Activated CD4-positive, CD25-positive, alpha-beta regulatory T cell treated with anti-CD3 and anti-CD28 coated beads, Interleukin-2, amount 50 U/mL, for 24 hours (primary cell): ENCODE results near the gene APBB2.

Experiments
- ATAC-seq, 2 donors: fragments of 150-1000 bp; cut with Tn5 transposase; one replicate each; pipeline ENCODE4 v1.10.0; 2021; ENCODE audit warnings: mild to moderate bottlenecking in 1 of 2, moderate library complexity in 1 of 2

Gene APBB2

DNA sequence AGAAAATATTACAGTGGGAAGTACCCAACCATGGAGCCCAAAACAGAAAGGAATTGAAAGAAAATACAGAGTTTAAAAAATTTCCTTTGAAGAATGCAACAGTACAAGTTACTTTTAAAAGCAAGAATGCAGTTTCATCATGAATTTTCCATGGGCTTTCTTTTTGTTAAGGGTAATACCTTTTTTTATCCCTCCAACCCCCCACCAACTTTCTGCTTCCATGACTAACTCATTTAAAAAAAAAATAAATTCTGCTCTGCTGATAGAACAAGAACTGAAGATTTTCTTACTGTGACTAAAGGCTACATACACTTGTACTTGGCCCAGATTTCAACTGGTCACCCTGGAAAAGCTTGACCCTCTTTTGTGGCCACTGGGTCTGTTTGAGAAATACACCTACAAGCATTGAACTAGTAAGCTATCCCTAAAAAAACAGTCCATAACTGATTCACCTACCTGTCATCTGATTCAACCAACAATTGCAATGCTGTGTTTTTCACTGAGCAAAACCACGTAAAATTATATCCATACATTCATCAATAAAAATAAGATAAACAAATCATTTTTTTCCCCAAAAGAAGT is 250.4 kb downstream of the APBB2 start:
- no peak for ATAC-seq

DNA sequence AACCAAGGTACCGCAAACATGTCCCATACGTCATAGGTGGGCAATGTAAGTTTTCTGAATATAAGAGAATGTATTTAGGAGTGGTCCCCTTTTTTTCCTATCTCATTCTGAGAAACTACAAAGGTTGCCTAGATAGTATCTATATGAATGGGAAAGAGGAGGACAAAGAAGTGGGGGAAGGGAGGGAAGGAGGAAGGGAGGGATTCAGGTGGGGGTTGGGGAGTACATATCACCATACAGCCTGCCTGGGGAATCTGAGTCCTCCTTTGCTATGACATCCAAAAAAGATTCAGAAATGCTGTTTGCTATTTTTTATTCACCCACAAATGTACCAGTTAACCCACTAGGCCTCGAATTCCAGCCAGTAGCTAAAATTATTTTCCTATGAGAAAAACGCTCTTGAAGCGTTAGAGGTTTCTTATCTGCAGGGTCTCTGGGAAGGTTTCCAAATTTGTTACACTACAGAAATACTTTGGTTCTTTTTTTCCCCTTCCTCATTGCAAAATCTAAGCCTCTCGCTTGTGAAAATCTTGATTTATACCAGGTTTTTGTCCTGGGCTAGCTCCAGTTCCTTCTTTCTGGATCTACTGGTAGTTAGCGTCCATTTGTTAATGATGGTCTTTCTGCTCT is 251.7 kb downstream of the APBB2 start:
- ATAC-seq: no peak

DNA sequence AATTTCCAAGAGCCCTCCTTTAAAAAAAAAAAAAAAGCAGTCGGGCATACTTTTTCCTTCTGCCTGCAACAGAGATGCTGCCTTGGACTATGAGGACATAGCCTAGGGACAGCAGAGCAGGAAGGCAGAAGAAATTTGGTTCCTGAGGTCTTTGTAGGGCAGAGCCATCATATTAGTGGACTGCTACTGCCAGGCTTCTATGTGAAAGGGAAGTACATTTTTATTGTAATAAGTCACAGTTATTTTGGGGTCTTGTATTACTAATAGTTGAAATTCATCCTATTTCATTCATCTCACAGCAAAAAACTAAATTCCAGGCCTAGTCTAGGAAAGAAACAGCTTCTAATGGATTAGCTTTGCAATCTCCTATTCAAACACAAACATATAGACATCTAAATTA is 253.4 kb downstream of the APBB2 start:
- ATAC-seq: no peak

DNA sequence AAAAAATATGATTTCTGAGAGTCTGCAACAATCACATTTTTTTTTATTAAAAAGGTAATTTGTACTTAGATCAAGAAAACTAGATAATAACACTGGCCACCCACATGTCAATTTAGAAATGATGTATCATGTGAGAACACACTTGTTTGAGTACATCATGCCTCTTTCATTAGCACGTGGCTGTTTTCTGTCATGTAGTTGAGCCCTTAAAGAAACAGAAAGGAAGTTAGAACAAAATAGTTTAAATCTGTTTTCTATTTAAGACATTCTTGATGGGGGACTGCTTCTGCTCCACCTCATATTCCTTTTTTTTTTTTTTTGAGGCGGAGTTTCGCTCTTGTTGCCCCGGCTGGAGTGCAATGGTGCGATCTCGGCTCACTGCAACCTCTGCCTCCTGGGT is 257.1 kb downstream of the APBB2 start:
- no peak for ATAC-seq

DNA sequence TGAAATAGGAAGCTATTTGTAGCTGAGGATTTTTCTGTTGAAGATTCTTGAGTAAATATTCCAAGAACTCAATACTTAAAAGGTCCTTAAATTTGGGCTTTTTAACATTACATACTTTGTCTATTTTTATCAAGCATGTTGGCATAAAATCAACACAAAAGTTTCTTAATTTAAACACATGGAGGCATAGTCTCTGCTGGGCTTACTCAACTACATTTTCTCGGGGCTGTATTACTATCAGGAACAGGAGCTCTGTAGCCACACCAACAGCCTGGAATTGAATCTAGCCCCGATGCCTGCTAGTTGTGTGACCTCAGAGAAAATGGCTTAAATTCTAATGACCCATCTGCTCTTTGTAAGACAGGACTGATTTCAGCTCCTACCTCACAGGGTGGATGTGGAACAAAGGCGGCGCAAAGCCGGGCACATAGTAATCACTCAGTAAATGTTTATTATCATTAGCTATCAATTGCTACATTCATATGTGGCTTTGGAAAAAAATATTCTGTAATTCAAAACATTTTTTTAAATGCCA is 257.6 kb downstream of the APBB2 start:
- ATAC-seq: no peak

DNA sequence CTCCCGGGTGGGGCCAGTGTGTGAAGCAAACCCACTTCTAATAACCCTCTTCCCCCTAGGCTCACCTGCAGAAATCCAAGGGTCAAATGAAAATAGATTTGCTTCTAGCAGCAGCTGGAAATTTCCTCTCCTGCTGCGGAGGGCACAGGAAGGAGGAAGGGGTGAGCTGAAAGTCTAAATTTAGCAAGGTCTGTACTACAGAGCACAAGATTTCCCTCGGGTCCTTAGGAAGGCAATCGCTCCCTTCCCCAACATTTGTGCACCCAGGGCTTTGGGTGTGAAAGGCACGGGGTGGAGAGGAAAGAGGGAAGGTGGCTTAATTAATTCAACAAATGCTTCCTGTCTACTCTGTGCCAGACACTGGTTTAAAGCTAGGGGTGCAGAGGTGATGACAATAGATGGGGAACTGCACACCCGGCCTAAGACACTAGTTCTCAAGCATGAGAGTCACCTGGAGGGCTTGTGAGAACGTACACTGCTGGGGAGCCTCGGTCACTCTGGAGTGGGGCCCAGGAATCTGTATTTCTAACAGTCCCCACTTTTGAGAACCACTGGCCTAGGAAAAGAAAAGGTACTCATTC is 260.2 kb downstream of the APBB2 start:
- no peak for ATAC-seq

DNA sequence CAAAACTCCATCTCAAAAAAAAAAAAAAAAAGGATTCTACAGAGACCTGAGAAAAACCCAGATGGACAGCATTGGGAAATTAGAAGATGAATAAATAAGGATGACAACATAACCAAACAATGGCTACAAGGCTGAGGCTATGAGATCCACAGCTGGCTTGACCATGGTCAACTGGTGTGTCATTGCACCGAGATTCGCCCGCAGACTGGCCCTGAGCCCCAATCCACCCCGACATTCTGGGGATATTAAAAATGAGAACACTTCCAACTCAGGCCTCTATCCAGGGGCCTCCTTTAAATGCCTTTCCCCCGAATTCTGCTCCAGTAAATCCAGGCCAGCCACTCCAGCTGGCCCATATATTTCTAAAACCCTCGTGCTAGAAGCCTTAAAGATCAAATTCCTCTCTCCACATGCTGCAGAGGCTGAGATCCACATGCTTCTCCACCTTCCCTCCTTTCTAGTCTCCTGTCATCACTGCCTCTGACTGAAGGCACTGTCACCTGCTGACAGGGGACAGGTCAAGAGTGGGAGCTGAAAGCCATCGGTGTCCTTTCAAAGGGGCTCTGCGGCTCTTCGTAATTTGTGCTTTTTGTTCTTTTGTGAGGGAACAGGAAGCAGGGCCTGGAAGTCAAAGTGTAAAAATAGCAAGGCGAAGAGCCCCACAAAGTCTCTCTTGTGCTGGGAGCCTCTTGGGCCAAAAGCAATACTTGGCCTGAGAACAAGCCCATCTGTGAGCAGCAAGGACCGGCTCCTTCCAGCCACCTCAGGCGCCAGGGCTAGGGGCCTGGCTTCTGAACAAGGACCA is 260.9 kb downstream of the APBB2 start:
- no peak for ATAC-seq

DNA sequence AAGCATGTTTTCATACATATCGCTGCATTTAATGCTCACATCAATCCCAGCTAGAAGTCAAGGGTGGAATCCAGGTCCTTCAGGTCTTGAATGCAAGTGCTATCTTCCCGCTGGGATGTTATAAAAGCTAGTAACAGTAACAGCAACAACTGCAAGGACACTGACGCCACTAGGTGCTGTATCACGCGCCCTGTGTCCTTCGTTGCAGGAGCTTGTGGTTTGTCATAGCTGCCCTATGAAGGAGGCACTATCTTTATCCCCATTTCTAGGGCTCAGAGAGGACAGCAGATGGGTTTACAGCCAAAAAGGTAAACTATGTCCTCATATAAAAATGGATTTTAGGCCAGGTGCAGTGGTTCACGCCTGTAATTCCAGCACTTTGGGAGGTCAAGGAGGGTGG is 261.7 kb downstream of the APBB2 start:
- no peak for ATAC-seq

DNA sequence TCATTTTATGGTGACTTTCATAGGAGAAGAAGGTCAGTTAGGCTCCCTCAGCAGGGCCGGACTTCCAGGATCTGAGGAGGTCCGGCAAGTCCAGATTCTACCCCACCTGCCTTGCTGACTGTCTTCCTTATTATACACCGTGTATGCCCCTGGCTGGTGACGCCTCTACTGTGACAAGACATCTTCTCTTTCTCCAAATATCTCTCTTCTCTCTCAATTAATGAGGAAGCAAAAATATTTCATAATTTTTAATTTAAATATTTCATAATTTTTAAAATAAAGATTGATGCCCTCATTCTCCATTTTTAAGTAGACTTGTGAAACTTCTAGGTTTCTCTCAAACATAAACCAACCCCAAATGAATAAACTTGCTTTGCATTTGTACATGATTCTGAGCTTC is 262.1 kb downstream of the APBB2 start:
- no peak for ATAC-seq

DNA sequence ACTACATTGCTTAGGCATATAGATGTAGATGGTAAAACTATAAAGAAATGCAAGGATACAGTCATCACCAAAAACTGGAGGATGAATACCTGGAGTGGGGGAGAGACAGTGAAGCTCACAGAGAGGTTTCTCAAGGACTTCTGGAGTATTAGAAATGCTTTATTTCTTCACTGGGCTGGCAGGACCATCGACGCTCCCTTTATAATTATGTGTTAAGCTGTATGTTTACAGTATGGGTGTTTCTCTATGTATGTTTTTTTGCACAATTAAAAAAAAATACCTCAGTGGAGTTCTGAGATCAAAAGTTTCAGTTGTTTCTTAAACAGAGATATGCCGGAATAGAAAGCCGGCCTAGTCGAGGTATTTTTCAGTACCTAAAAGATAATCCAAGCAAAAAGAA is 263.3 kb downstream of the APBB2 start:
- no peak for ATAC-seq

DNA sequence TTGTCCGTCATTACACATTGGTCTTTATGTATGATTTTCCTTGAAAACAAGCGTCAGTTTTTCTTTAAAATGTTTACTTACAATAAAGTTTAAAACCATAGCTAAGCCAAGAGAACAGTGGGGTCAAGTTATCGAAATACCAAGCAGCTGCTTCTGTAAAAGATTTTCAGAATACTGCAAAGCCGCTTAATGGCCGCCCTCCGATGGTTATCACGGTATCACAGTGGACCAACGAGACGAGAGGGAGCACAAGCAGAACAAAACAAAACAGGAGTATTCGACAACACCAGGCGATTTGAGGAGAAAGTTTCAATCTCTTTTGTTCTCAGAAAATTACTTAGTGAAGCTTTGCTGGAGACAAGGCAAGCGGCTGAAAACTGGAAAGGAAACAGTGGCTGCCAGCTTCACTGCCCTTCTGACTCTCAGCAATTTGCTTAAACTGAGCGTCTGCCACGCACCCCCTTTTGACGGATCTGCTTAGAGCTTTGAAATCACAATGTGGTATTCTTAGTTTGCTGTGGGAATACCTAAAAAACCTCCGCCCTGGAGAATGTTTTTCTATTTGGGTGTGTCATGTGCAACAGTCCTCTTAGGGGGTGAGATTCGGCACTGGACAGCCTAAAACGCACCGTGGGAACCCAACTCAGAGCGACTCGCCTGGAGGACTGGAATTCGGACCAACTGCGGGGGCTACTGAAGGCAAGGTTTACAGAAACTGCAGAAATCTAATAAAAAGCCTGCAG is 264.8 kb downstream of the APBB2 start:
- no peak for ATAC-seq

DNA sequence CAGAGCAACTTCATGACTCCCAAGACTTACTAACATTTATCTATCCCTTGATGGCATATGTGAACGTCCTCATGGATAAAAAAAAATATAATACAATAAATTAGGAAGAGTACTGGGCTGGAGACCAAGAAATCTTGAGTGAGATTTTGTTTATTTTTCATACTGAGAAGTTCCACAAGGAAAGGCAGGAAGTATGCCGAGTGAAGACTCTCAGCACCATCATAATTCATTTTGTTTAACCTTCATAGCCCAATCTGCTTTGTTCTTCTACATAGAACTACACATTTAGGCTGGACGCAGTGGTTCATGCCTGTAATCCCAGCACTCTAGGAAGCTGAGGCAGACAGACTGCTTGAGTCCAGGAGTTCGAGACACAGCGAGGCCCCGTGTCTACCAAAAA is 266.3 kb downstream of the APBB2 start:
- ATAC-seq: no peak

DNA sequence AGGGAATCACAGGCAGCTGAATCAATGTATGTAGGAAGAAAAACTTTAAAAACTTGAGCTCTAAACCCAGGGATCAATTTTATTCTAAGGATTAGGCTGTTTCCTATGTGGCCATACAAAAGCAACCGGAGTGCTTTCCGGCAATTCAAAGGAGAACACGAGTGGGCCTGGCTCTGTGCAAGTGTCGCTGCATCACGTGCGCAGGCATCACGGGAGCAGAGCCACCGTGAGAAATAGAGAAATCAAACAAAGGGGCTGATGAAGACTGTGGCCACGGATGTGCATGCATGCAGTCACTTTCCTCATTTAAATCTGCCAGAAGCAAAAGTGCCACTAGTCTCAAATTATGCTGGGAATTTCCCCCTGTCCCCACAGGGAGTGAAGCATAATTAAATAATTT is 267.7 kb downstream of the APBB2 start:
- no peak for ATAC-seq

DNA sequence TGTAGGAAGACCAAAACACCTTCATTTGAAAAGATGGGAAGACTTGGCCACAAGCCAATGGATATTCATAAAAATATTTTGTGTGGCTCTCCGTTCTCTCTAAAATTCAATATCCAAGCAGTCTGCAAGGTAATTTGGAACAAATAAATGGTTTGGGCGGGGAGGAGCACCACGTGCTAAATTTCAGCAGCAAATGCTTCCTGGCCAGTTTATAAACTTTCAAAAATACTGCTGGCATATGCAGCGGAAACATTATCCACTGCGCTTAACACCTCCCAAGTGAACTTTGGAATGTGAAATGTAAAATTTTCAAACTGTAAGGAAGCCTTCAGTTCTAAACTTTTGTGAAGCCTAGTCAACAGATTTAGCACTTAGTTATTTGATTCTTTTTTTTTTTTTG is 273.6 kb downstream of the APBB2 start:
- ATAC-seq: no peak

DNA sequence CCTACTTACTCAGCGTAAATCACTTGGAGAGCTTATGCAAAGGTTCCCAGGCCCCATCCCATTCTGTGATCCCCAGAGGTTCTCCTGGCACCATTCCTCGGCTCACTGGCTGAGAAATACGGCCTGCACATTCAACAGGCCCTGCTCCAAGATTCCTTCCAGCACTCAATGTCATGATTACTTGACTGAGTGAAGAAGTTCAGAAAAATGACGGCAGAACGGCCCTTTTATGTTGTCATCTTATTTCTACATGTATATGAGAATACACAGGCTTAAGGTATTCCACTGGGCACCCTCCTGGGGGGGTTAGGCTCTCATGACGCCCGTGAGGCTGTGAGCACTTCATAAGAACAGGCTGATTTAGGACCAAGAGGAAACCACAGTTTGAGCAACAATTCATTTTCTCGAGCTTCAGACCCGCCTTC is 274.0 kb downstream of the APBB2 start:
- ATAC-seq: no peak

DNA sequence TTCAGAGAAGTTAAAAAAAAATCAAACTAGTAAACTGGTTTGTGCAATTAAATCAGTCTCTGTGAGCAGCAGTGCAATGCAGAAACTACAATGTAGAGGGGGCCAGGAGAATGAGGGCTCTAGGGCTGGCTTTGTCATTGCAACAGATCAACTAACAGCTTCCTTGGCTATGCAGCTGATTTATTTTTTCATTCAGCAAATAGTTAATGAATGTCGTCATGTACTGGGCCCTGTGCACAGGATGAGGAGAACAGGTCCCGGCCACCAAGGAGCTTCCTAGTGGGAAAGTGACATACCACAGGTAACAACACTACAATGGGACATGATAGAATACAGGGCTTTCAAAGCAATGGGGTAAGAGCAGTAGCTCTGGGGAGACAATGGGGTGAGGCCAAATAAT is 274.5 kb downstream of the APBB2 start:
- no peak for ATAC-seq

DNA sequence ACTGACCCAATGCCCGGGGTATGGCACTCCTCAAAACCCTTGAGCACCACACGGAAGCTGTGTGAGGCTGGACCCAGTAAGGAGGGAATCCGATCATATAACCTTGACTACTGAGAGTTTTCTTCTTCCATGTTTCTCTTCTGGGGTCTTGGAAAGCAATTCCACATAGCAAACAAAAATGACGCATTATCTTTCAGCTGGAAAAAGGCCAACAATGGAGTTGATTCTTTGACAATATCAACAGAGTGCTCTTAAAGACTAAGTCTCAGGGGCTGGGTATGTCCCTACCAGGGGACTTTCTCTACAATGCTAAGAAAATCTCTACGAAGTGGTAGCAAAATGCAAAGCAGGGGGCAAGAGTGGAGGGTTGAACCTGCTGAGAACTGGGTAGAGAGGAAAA is 276.0 kb downstream of the APBB2 start:
- no peak for ATAC-seq

DNA sequence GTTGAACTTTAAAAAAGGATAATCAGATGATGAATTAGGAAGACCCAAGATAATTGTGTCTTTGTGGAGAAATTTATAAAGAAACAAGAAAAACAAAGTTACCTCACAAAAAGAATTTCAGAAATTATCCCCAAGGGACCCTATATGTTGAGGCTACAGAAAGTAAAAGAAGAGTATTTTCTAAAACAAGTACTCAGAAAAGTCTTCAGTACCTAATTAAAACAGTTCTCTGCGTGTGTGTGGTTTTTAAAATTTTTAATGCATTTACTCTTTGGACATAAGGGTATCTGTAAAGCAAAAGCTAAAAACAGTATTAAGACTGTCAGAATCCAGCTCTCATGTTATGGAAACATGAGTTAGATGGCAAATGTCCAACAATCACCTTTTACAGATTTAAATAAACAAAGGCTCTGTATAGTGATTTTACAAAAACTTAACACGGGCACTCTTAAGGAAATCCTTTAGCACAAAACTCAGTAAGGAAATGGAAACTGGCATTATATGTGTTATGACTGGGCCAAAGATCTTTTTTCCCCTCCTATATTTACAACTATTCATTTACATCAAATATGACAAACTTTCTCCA is 277.1 kb downstream of the APBB2 start:
- ATAC-seq: no peak

DNA sequence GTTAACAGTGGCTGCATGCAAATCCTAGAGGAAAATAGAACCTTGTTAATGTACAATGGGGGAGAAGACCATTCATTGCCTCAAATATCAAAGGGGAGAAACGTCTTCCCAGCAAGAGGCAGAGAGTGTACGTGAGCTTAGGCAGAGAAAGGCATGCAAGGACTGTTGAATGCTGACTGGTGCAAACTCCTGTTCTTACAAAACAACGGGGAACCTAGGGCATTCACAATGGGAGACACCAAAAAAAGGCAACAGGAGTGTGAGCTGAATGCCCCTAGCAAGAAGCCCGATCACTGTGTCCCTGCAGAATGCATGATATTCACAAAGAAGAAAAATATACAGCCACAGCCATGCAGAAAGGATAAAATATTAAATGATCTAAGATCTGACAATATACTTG is 279.7 kb downstream of the APBB2 start:
- ATAC-seq: no peak

DNA sequence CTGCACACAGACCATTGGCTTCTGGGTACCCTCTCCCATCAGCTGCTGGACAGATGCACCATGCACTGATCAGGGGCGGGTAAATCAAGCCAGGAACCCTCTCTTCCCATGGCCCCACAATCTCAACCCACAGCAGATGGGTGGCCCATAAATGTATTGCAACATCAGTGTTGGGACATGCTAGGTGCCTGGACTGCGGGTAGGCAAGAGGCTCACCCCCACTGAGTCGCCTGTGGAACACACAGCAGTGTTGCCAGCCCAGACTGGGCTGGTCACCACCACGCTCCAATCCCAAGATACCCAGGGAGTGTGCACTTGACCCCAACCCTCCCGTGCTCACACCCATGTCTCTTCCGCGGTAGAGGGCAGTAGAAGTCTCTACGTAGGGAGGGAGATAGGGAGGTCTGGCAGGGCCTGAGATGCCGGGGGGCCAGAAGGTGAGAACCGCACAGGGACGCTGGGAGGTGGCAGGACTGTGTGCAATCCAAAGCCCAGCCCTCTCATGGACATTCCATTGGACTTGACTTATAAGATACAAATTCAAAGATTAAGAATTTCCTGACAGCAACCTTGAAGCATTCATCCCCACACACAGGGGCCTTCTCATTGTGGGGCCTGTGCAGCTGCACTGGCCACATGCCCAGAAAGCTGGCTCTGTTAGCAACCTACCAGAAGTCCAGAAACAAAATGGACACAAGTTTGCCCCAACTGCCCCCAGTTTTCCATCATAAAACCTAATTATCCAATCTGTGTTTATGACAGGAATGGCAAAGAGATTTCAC is 280.9 kb downstream of the APBB2 start:
- no peak for ATAC-seq

DNA sequence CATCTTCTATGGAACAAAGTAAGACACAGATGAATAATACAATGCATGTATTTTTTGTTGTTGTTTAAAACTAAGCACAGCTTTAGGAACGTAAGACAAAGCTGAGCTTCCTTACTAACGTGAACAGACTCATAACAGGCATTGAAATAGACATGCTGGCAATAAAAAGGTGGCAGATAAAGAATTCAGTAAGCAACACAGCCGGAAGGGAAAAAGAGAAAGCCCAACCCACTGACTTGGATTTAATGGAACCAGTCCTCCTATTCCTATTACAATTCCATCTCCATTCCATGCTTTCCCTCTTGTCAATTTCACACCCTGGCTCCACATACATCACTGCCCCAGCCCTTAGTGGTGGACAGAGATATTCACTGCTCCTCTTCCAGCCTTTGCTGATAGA is 282.5 kb downstream of the APBB2 start:
- ATAC-seq: no peak

DNA sequence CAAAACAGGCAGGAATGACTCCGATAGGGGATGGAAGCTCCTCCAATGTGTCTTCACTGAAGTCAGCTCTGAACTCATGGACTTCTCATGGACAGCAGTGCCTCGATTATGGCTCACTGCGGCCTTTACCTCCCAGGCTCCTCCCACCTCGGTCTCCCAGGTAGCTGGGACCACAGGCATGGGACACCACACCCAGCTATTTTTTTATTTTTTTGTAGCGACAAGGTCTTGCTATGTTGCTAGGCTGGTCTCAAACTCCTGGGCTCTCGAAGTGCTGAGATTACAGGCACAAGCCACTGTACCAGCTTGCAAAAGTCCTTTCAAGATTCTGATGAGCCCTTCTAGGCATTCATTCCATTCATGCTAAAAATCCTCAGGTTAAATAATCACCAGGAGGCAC is 283.1 kb downstream of the APBB2 start:
- no peak for ATAC-seq
